SU-DHL-6 (cell line): ENCODE measurements around the gene KAZN.
"Not testable (repeated sequence)": the region's sequence is repeated elsewhere in the genome, so short reads cannot be mapped to it uniquely, and the experiment has no call there.

Experiments
- H2AFZ ChIP-seq: fragments of 200-600 bp; sonication (generic); 2 replicates; pipeline ENCODE4 v1.6.1; 2014; ENCODE audit warnings: low read depth, mild to moderate bottlenecking, moderate library complexity, mixed read lengths, antibody characterized with exemption, low read length; ENCODE audit not compliant: severe bottlenecking
- H3F3A ChIP-seq: fragments of 200-600 bp; shearing (Covaris generic); 2 replicates; pipeline ENCODE4 v1.6.0; 2016; ENCODE audit warnings: antibody characterized with exemption, mild to moderate bottlenecking; ENCODE audit not compliant: insufficient read depth
- H3K27ac ChIP-seq: fragments of 200-600 bp; sonication (generic); 2 replicates; pipeline ENCODE4 v1.5.1; 2016; ENCODE audit warnings: low read depth, mild to moderate bottlenecking, low read length, moderate library complexity, mixed read lengths
- H3K27me3 ChIP-seq: fragments of 200-600 bp; sonication (generic), shearing (Covaris generic); 2 replicates; pipeline ENCODE4 v1.6.0; 2014; ENCODE audit warnings: mild to moderate bottlenecking, low read length
- H3K36me3 ChIP-seq: fragments of 200-600 bp; sonication (generic); 2 replicates; pipeline ENCODE4 v1.6.1; 2014; ENCODE audit warnings: mild to moderate bottlenecking, low read length, mixed read lengths
- H3K4me2 ChIP-seq: fragments of 300-600, 200-600 bp; shearing (Covaris generic), sonication (generic); 2 replicates; pipeline ENCODE4 v1.6.0; 2014; ENCODE audit warnings: low read length, low read depth, mild to moderate bottlenecking; ENCODE audit not compliant: poor library complexity, severe bottlenecking
- H3K4me3 ChIP-seq: fragments of 200-600 bp; sonication (generic); 2 replicates; pipeline ENCODE4 v1.5.1; 2014; ENCODE audit warnings: antibody characterized with exemption, low read length, mild to moderate bottlenecking, mixed read lengths; ENCODE audit not compliant: insufficient read depth, poor library complexity, severe bottlenecking
- H3K79me2 ChIP-seq: fragments of 200-600 bp; sonication (generic); 2 replicates; pipeline ENCODE4 v1.6.1; 2014; ENCODE audit warnings: mild to moderate bottlenecking, low read length, moderate library complexity; ENCODE audit not compliant: insufficient read depth
- H3K9ac ChIP-seq: fragments of 200-600 bp; sonication (generic); 2 replicates; pipeline ENCODE4 v1.7.0; 2014; ENCODE audit warnings: mild to moderate bottlenecking, low read length
- H3K9me2 ChIP-seq: fragments of 200-600 bp; sonication (generic); replicated peaks from 2 replicates; pipeline ENCODE4 v1.6.1; 2014; ENCODE audit warnings: low read length; ENCODE audit not compliant: insufficient read depth
- H3K9me3 ChIP-seq: fragments of 200-600 bp; sonication (generic); 2 replicates; pipeline ENCODE4 v1.6.1; 2014; ENCODE audit warnings: low read length, mixed read lengths; ENCODE audit not compliant: insufficient read depth
- H4K20me1 ChIP-seq: fragments of 200-600 bp; sonication (generic); 2 replicates; pipeline ENCODE4 v1.6.1; 2014; ENCODE audit warnings: low read depth, mild to moderate bottlenecking, antibody characterized with exemption, low read length, moderate library complexity, mixed read lengths
- CTCF ChIP-seq: fragments of 200-600 bp; sonication (generic); IDR thresholded peaks from one replicate; pipeline ENCODE4 v1.5.1; 2017; ENCODE audit warnings: antibody characterized with exemption, mild to moderate bottlenecking, low read length, moderate library complexity; ENCODE audit not compliant: insufficient read depth, poor library complexity, severe bottlenecking
- EZH2phosphoT487 ChIP-seq: fragments of 200-600 bp; sonication (generic), shearing (Covaris generic); conservative IDR thresholded peaks from 2 replicates; pipeline ENCODE4 v1.6.1; 2018; ENCODE audit warnings: mild to moderate bottlenecking, antibody characterized with exemption, low read length, moderate library complexity, mixed read lengths

Gene KAZN

GRCh38 chr1:14572861-14573260 is 25.6 kb upstream of the KAZN start:
- H3K9me2 ChIP-seq: no peaks in the 10 kb centered on the region
- H3K27ac ChIP-seq: no peak overlapping the region
- H3K9me3 ChIP-seq: no peaks in the 10 kb centered on the region
- no peaks in the 10 kb centered on the region for H4K20me1 ChIP-seq
- no peak overlapping the region for H3K9ac ChIP-seq
- H3K4me3 ChIP-seq: no peak overlapping the region
- H3F3A ChIP-seq: no peaks in the 10 kb centered on the region
- no peak overlapping the region for H2AFZ ChIP-seq
- H3K79me2 ChIP-seq: no peaks in the 10 kb centered on the region
- H3K4me2 ChIP-seq: no peak overlapping the region
- TF ChIP-seq EZH2phosphoT487 (no peak), CTCF (no peak)
- no peaks in the 10 kb centered on the region for H3K27me3 ChIP-seq
- no peaks in the 10 kb centered on the region for H3K36me3 ChIP-seq

- no peaks in the 10 kb centered on the region for H4K20me1 ChIP-seq
- H3K9ac ChIP-seq: no peak overlapping the region
- H3K9me2 ChIP-seq: no peaks in the 10 kb centered on the region
- no peak overlapping the region for H3K4me2 ChIP-seq
- H3K9me3 ChIP-seq: no peaks in the 10 kb centered on the region
- no peaks in the 10 kb centered on the region for H3K36me3 ChIP-seq
- H2AFZ ChIP-seq: no peak overlapping the region
- H3K4me3 ChIP-seq: no peak overlapping the region
- no peaks in the 10 kb centered on the region for H3K27me3 ChIP-seq
- TF ChIP-seq EZH2phosphoT487: no peak
- TF ChIP-seq CTCF: no peak
- no peaks in the 10 kb centered on the region for H3F3A ChIP-seq
- no peak overlapping the region for H3K27ac ChIP-seq
- H3K79me2 ChIP-seq: no peaks in the 10 kb centered on the region
Measured at GRCh38 chr1:14576155-14576554, 22.3 kb upstream of the KAZN start.

GRCh38 chr1:14577261-14577660 is 21.2 kb upstream of the KAZN start:
- Histone ChIP-seq H2AFZ (no peak overlapping the region), H4K20me1 (no peaks in the 10 kb centered on the region), H3K9me2 (no peaks in the 10 kb centered on the region), H3K79me2 (no peaks in the 10 kb centered on the region), H3K9ac (no peak overlapping the region), H3K27ac (no peak overlapping the region), H3K4me3 (no peak overlapping the region), H3F3A (no peaks in the 10 kb centered on the region), H3K36me3 (no peaks in the 10 kb centered on the region), H3K4me2 (no peak overlapping the region), H3K27me3 (no peaks in the 10 kb centered on the region), H3K9me3 (no peaks in the 10 kb centered on the region)
- no peak for TF ChIP-seq CTCF
- no peak for TF ChIP-seq EZH2phosphoT487

GRCh38 chr1:14578156-14578555 is 20.3 kb upstream of the KAZN start:
- Histone ChIP-seq H3K27ac (no peak overlapping the region), H3F3A (no peaks in the 10 kb centered on the region), H2AFZ (no peak overlapping the region), H3K9me2 (no peaks in the 10 kb centered on the region), H3K79me2 (no peaks in the 10 kb centered on the region), H3K27me3 (no peaks in the 10 kb centered on the region), H3K4me3 (no peak overlapping the region), H3K9me3 (no peaks in the 10 kb centered on the region), H3K36me3 (no peaks in the 10 kb centered on the region), H3K9ac (no peak overlapping the region), H4K20me1 (no peaks in the 10 kb centered on the region), H3K4me2 (no peak overlapping the region)
- no peak for TF ChIP-seq CTCF
- TF ChIP-seq EZH2phosphoT487: no peak

- H3K9me3 ChIP-seq, H3K27me3 ChIP-seq, H3F3A ChIP-seq, H3K9me2 ChIP-seq, H4K20me1 ChIP-seq, H3K4me2 ChIP-seq, H3K9ac ChIP-seq, H3K79me2 ChIP-seq, H3K4me3 ChIP-seq, H3K27ac ChIP-seq, H2AFZ ChIP-seq, H3K36me3 ChIP-seq: not testable (repeated sequence)
Measured at GRCh38 chr1:14580295-14580694, 18.2 kb upstream of the KAZN start.
